GM12873 (cell line): Measurements from ENCODE around the gene KIF26B.

ENCODE experiments used
- CTCF ChIP-seq: IDR thresholded peaks from 2 replicates; pipeline ENCODE4 v1.5.1; 2012; ENCODE audit warnings: low read depth, mild to moderate bottlenecking, moderate library complexity, low read length, control low read depth; ENCODE audit not compliant: insufficient read depth; ENCODE audit errors: missing control alignments

KIF26B gene

GRCh38 chr1:245183429-245183828, 28.6 kb downstream of the KIF26B start:
- no peak for TF ChIP-seq CTCF

GRCh38 chr1:245184779-245185178, 30.0 kb downstream of the KIF26B start:
- TF ChIP-seq CTCF, result no peak

DNA sequence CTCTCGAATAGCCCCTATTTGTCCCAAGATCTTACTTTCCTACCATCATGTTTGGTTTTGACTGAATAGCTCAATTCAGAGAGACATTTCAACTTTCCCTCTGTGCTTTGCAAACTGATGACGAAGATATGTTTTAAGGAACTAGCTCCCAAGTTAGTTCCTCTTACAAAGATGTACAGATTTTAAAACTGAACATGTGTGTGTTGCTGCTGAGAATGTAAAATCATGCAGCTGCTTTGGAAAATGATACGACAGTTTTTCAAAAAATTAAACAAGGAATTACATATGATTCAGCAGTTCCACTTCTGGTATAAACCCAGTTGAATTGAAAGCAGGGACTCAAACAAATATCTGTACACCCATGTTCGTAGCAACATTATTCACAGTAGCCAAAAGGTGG, 33.6 kb downstream of the KIF26B start:
- no peak for TF ChIP-seq CTCF

- no peak for TF ChIP-seq CTCF
These were observed 40.6 kb downstream of the KIF26B start for GRCh38 chr1:245195398-245195797.

DNA sequence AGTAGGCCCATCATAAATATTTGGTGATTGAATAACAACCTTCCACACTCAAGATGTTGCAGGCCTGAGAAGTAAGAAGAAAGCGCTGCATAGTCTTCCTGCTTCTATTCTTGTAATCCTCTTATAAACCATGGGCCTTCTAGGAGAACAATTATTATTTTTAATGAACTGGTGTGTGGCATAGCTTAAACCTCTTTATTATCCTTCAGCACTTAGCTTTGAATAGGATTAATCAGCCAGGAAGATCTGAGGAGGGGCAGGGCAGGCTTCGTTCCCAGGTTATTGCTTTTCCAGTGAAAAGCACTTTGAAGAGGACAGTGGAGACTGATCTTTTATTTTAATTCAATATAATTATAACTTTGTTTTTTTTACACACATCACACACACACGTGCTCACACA, 42.3 kb downstream of the KIF26B start:
- no peak for TF ChIP-seq CTCF

GRCh38 chr1:245197911-245198379, 43.2 kb downstream of the KIF26B start:
- TF ChIP-seq CTCF, result no peak

GRCh38 chr1:245198748-245199516, 44.1 kb downstream of the KIF26B start:
- TF ChIP-seq CTCF, result no peak
